OCI-LY3 (cell line): ENCODE data around the gene TBC1D5.

Experiments used
- EZH2phosphoT487 ChIP-seq: fragments of 200-600 bp; shearing (Covaris generic); IDR thresholded peaks from 2 replicates; pipeline ENCODE4 v1.6.1; 2018; ENCODE audit warnings: antibody characterized with exemption, mixed run types, low read depth
- TF ChIP-seq, protein P1 (sequence below): fragments of 200-600, 300-600 bp; sonication (generic); IDR thresholded peaks from 2 replicates; pipeline ENCODE4 v1.5.1; 2014; ENCODE audit warnings: antibody characterized with exemption, low read length, low read depth

DNA sequence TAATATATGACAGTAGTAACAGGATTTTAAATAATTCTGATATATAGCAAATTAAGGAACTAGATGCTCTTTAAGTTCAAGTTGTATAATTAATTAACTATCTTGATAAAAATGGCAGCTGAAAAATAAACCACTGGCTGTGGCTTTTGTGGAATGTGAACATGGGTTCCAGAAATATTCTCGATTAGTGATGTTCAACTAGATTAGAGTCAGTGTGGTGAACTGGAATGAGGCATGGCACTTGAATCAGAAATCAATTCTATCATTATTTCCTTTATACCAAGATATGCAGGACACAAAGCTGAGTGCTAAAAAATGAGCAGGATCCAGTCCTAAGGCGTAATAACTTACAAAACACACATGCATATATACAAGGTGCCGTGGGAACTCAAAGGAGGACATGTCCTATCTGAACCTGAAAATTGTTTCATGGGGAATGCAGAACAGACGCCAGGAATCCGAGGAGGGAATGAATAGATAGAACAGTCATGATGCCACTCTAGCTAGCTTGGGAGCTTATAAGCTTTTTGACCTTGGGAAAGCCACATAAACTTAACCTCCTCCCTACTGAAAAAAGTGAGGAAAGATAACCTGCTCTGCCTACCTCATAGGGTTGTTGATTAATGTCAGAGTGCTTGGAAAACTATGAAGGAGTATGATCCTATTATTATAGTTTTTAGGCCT, 455.3 kb downstream of the TBC1D5 start:
- TF ChIP-seq, protein P1, sequence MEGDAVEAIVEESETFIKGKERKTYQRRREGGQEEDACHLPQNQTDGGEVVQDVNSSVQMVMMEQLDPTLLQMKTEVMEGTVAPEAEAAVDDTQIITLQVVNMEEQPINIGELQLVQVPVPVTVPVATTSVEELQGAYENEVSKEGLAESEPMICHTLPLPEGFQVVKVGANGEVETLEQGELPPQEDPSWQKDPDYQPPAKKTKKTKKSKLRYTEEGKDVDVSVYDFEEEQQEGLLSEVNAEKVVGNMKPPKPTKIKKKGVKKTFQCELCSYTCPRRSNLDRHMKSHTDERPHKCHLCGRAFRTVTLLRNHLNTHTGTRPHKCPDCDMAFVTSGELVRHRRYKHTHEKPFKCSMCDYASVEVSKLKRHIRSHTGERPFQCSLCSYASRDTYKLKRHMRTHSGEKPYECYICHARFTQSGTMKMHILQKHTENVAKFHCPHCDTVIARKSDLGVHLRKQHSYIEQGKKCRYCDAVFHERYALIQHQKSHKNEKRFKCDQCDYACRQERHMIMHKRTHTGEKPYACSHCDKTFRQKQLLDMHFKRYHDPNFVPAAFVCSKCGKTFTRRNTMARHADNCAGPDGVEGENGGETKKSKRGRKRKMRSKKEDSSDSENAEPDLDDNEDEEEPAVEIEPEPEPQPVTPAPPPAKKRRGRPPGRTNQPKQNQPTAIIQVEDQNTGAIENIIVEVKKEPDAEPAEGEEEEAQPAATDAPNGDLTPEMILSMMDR = no peak
- no peak for TF ChIP-seq EZH2phosphoT487
